Esophagus muscularis mucosa (tissue), 3 donors: ENCODE measurements around the gene ZC3H12C.

Source experiments
- CTCF ChIP-seq, 3 experiments: fragments of 200-600 bp in 2 of 3; fragments of 450-650 bp in 1 of 3; sonication (generic) in 2 of 3; IDR thresholded peaks; one replicate each; pipeline ENCODE4 v1.5.1; 2017 to 2019; ENCODE audit warnings: antibody characterized with exemption in 3 of 3, mild to moderate bottlenecking in 2 of 3, moderate library complexity in 1 of 3
- POLR2AphosphoS5 ChIP-seq, 2 donors: sonication (generic); formaldehyde crosslinking; IDR thresholded peaks; one replicate each; pipeline ENCODE4 v1.6.1; 2017; ENCODE audit warnings: antibody characterized with exemption in 2 of 2

- no peak for TF ChIP-seq POLR2AphosphoS5 (IDR thresholded peaks at IDR 0.05)
- no peak for TF ChIP-seq CTCF (IDR thresholded peaks at IDR 0.05)
Measured at GRCh38 chr11:110096496-110096895, 3.3 kb downstream of the ZC3H12C start.
